Right kidney (tissue), 1 donor: ENCODE measurements around the gene ASCC3.

Experiments used
- DNase-seq: peaks from one replicate; pipeline ENCODE4 v3.0.0-alpha.2; 2016

The ASCC3 gene

GRCh38 chr6:100573166-100573565 lies 308.0 kb downstream of the ASCC3 start:
- no peak for DNase-seq

DNA sequence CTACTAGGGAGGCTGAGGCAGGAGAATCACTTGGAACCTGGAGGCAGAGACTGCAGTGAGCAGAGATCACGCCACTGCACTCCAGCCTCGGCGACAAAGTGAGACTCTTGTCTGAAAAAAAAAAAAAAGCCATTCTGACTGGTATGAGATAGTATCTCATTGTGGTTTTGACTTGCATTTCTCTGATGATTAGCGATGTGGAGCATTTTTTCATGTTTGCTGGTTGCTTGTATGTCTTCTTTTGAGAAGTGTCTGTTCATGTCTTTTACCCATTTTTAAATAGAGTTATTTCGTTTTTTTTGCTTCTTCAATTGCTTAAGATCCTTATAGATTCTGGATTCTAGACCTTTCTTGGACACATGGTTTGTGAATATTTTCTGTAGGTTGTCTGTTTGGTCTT lies 312.9 kb downstream of the ASCC3 start:
- DNase-seq, result no peak

DNA sequence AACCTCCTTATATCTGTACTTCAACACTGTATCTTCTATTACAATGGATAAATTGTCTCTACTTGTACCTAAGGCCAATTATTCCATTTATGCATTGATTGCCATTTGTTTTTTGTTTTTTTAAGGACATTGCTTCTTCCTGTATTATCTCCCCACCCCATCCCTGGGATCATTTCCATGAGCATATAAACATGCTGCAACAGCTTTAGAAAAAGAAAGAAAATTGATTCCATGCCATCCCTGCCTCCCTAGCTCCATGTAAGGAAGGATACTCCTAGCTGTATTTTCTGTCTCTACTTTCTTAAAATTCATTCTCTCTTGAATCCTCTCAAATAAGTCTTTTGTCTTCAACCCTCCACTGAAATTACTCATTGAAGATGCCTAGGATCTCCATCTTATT lies 314.6 kb downstream of the ASCC3 start:
- DNase-seq, result no peak

DNA sequence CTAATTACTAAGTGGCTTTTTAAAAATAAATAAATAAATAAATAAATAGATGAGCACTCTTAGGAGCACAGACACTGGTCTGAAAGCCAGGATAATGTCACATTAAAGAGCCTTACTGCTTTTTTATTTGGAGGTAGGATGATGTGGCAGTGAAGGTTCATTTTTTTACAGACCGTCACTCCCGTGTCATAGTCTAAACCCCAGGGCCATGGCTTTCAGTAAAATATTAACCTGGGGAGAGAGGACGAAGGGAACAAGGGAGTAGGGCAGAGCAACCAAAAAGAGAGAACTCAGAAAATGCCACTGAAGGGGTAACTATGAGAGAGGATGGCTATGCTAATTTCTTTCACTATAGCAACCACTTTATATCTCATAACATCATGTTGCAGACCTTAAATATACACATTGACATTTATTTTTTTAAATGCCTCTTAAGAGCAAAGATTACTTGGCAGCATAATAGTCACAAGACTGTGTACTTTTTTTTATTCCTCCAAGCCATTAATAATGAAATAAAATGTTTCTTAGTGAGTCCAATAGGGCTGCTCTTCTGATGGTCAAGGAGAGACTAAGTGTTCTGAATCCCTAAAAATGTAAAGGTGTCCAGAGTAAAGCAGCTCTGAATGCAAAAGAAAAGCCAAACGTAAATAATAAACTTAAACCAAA lies 315.6 kb downstream of the ASCC3 start:
- no peak for DNase-seq

DNA sequence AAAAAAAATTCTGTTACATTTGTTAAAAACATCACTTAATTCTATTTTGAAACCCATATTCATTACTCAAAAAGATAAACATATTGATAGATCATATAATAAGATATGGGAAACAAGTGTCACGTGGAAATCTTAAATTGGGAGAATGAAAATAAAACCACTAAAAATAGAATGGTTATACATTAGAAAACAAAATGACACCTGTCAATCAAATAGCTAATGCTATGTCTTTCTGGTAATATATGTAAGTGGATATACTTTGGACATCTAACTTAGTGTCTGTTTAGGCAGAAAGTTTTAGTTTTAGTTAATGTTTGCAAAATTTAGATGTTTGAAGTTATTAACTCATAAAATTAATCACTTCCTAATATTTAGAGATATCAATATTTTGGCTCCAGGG lies 321.3 kb downstream of the ASCC3 start:
- DNase-seq, result no peak

DNA sequence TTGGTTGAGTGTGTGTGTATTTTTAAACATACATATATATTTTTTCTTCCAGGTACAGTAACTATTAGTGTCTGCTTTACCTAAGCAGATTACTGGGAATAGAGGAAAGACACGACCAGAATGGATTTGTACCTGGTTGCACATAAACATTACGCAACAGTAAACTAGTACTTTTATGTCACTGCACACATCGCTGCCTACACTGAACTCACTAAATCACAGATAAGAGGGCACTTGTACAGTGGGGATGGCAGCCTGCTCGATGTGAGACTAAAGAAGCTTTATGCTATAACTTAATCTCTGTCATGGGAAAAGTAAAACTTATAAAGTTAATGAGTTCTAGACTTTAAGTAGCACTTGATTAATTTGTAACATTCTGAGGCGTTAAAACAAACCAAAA lies 326.9 kb downstream of the ASCC3 start:
- DNase-seq, result peak; percentile 8

DNA sequence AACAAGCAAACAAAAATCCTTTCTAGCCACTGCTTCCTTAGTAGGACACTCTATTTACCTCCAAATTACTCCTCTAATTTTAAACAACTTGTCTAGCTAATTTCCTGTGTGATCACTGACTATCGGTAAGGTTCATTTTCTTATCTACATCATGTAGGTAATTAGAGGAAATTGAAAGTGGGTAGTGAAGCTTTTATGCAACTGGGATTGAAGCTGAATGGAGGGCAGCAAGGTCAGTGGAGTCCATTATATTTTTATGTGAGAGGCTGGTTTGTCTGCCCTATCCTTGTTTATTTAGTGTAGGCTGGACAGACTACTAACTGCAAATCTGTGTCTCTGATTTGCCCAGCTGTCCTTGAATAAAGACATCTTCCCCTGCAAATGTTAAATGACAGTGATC lies 327.9 kb downstream of the ASCC3 start:
- peak; percentile 10 for DNase-seq

- no peak for DNase-seq
Measured at GRCh38 chr6:100549406-100550167, 331.5 kb downstream of the ASCC3 start.

- DNase-seq, result no peak
Measured at GRCh38 chr6:100538086-100538485, 343.0 kb downstream of the ASCC3 start.

DNA sequence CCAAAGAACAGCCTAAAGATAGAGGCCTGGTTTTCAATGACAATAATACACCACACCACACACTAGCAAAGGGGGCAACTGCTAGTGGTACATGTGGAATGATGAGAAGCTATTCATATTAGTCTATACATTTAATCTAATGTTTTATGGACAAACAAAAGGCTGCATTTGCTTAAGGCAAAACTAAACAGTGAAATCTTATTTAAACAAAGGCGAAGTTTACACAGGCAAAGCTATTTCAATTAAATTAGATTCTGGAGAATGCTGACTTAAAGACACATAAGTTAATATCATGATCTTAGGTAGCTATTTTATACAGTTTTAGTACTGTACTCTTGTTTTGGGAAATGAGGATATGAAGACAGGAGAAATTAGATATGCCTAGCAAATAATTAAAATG lies 362.5 kb downstream of the ASCC3 start:
- no peak for DNase-seq

DNA sequence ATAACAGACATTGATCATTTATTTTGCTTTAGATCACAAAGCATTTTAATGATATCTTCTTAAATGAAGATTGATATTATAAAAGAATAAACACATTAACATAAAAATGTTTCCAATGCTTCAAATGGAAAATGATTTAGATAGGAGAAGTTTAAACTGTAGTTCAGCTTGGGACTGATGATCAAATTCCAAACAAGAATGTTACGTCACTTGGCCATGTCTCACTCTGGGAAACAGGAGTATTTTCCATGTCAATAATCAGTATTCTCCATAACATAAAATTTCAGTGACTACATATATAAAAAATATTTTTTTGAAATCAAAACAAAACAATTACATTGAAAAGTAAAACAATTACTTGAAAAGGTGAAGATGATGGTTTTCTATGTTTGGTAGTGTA lies 363.5 kb downstream of the ASCC3 start:
- DNase-seq, result no peak

DNA sequence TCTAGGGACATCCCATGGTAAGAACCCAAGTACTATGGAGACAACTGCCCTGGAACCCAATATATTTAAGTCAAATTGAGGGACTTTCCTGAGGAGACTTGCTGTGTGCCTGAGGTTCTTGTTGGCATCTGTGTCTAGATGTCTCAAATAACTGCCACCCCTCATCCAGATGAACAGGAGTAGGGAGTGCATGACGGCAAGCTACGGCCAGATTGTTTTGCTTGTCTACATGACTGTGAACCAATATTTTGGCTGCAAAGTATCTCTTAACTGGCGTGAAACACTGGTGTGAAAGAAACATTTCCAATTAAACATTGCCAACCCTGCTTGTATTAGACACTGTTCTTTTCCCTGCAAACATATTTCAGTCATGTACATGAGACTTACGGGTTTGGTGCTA lies 364.0 kb downstream of the ASCC3 start:
- no peak for DNase-seq

DNA sequence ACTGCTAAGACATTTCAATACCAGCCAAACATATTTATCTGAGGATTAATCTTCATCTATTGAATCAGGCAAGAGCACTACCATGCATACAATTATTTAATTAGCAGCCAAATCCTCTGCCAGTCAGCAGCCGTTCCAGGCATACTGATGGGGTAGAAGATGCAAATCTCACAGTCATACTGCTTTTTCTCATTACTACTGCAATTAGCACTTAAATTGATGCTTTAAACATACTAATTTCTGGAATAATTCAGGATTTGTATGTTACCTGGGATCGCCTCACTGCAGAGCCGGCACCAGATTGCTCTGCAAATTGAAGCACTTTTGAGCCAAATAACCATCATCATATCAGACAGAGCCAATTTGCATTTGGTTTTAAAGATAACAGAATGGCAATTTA lies 366.5 kb downstream of the ASCC3 start:
- DNase-seq, result no peak

DNA sequence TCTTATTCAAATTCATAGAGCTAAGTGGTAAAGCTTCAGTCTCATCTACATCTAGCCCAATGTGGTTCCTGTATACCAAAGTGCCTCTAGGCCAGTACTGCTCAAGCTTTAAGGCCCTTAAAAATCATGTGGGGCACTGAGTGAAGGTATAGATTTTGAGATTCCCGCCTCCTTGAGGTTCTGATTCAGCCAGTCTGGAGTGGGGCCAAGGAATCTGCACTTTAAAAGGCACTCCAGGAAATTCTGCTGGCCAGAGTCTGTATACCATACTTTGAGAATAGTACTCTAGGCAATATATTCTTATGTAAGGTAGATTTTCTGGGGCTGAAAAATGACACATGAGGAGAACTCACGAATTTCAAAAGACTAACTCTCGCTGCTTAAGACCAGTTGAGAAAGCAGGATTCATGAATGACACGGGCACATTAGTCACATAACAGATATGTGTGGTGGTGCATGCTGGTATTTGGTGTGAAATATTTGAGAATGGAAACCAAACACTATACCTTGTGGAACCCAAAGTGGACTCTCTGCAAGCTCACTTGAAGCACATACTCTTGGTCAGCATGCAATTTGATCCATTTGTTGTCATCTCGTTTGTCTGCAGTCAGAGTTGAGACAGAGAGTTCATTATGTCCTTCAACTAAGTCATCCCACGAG lies 368.8 kb downstream of the ASCC3 start:
- no peak for DNase-seq

DNA sequence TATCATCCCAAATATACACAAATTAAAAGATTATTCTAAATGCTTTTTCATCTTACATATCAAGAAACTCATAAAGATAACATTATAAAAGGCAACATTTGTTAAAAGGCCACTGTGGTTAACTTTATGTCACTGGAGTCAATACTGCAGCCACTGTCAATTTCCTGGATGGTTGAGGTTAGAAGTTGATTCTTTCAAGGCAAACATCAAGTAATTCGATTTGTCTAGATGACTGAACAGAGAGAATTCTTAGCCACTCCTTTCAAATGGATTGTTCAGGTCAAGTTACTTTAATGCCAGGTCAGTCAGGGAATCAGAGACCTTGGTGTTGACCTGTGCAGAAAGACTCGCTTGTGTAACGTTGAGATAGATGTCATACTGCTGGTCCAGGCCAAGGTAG lies 372.0 kb downstream of the ASCC3 start:
- DNase-seq, result no peak

DNA sequence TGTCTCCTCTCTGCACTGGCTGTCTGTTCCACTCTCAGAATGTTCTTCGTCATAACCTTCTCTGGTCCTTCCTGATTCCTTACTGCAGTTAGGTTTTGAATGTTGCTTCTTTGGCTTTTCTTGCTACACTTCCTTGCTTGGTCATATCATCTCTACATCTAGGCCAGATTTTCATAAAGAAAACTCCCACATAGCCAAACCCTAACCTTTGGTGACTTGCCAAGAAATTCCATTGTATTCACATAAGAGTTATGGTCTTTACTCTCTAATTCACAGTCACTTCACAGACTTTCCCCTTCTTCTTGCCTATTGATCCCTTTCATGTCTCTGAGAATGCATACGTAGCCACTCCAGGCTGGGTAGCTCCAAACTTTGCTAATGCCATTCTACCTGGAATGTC lies 374.5 kb downstream of the ASCC3 start:
- DNase-seq, result no peak

DNA sequence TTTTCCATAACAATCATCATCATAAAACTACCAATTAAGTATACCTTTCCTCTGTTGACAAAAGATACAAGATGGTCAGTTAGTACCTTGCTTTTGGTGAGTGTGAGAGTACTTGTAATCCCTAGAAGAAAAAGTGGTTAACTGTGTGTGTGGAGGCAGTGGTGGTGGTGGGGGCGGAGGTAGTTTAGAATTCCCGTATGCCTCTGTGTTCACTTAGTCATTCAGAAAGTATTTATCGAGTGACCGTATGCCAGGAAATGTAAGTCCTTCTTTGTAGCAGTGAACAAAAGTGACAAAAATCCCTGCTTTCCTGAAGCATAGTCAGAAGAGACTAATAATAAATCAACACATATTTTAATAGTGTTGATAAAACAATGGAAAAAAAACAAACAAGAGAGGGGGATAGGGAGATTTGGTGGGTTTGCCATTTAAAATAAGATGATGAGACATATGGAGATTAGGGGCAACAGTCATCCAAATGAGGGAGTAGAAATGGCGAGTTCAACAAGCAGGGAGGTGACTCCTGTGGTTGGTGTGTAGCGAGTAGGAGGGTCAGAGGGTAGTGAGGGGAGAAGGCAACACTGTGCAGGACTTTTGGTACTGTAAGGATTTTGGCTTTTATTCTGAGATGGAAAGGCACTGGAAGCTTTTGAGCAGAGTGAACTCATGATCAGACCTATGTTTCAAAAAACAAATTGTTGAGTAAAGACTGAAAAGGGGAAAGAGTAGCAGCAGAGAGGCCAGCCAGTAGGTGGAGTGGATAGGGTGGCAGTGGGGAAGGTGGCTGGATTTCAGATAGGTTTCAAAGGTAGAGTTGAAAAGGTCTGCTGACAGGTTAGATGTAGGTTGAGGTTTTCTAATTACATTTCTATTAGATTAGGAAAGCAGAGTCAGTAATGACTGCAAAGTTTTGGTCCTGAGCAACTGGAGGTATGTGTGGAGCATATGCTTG lies 376.1 kb downstream of the ASCC3 start:
- no peak for DNase-seq

- DNase-seq, result no peak
Measured at GRCh38 chr6:100503043-100503705, 378.0 kb downstream of the ASCC3 start.

DNA sequence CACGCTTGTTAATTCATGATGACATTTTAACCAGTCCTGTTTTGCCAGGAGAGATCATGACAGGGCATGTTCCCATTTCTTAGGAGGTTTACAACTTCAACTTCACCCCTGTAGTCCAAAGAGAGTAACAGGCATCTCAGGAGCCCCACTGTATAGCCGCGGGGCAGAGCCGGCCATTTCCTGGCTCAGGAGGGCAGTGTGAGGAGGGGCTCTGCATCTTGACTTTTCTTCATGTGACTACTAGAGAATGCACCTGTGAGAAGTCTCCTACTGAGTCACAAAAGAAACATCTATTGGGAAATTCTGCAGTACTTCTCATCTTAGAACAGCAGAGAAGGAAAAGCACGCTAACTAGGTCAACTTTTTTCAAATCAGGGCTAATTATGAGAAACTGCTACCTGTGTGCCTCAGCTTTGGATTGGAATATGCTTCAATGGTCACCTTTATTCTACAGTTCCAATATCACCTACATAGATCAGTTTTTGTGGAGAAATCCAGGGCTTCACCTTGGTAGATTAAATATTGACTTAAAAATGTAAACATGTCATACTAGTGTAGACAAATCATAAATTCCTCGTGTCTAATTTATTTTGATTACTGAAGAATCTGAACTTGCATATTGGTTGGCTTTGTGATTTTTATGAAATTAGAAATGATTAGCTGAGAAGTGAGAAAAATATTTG lies 387.8 kb downstream of the ASCC3 start:
- no peak for DNase-seq

DNA sequence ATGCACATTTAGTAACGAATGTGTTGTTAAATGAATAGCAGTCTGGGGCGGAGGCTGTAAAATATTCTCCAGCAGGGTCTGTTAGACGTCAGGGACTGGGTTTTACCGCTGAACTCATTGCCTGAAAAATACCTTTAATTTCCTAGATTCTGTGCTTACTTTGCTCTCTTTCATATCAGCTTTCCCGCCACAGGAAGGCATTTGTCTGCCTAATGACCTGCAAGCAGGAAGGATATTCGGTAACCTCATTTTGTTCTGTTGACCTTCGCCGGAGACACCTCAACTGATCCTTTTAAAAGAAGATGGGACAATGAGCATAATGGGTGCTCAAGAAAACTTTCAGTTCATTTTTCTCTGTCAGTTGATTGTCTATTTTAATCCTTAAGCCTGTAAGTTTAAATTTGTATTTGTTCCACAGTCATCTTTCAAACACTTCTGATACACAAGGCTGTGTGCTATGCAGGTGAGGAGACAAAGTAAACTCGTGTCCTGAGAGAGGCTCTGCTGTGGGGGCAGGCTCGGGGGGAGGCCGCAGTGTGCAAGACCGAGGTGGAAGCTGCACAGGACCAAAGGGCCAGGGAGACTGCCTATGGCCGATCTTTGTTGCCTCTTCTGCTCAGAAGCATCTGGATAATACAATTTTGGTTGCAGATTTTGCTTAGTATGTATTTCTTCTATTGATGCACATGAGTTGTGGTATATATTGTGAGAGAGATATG lies 389.0 kb downstream of the ASCC3 start:
- DNase-seq, result no peak

DNA sequence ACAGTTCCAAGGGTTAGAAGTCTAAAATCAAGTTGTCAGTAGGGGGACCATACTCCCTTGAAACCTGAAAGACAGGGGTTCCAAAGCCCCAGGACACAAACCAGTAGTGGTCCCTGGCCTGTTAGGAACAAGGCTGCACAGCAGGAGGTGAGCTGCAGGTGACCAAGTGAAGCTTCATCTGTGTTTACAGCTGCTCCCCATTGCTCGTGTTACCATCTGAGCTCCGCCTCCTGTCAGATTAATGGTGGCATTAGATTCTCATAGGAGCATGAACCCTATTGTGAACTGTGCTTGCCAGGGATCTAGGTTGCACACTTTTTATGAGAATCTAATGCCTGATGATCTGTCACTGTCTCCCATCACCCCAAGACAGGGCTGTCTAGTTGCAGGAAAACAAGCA lies 391.1 kb downstream of the ASCC3 start:
- DNase-seq, result no peak
